Cerebellar cortex (tissue), 1 donor: Measurements from ENCODE around the gene ITGB5.

Experiments
- DNase-seq: peaks from one replicate; pipeline ENCODE4 v3.0.0-alpha.2; 2015; ENCODE audit warnings: low spot score

The ITGB5 gene

DNA sequence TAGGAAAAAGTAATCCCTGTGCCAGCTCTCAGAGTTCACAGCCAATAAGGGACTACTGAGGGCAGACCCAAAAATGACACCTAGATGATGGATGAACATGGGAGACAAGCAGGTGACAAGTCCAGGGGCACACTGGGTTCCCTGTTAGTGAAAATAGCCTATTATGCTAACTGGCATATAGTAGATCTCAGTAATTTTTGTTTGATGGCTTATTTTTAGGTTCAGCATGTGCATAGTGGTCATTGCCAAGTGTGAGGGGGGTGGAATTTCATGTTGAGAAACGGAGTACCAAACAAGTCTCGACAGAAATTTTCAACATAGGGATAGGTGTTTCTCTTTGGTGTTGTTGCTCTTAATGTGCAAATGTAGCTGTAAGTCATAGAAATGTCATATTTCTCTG lies 6.4 kb upstream of the ITGB5 start:
- no peak for DNase-seq

DNA sequence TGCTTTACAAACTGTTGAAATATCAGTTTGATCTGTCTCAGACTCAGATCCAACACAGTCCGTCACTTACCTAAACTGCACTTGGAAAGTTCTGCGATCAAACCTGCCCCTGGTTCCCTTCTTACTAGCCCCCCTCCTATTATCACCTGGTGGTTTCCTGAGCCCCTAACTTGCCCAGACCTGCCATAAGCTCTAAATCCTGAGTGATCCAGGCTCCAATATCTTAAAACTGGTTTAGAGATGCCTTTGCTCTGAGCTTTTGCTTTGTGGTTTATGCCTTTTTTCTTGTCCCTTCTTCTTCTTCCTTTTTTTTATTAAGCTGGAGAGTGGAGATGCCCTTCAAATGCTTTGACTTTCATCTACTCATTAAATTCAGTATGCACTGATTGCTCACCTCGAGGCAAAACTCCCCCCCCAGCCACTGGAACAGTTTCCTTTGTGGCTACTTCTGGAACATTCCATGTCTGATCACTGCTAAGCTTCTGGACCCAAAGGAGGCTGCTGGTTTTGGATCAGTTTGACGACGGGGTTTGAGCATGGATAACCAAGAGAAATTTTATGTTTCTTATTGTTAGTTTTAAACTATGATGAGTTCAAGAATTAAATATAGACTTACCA lies 3.5 kb upstream of the ITGB5 start:
- no peak for DNase-seq

DNA sequence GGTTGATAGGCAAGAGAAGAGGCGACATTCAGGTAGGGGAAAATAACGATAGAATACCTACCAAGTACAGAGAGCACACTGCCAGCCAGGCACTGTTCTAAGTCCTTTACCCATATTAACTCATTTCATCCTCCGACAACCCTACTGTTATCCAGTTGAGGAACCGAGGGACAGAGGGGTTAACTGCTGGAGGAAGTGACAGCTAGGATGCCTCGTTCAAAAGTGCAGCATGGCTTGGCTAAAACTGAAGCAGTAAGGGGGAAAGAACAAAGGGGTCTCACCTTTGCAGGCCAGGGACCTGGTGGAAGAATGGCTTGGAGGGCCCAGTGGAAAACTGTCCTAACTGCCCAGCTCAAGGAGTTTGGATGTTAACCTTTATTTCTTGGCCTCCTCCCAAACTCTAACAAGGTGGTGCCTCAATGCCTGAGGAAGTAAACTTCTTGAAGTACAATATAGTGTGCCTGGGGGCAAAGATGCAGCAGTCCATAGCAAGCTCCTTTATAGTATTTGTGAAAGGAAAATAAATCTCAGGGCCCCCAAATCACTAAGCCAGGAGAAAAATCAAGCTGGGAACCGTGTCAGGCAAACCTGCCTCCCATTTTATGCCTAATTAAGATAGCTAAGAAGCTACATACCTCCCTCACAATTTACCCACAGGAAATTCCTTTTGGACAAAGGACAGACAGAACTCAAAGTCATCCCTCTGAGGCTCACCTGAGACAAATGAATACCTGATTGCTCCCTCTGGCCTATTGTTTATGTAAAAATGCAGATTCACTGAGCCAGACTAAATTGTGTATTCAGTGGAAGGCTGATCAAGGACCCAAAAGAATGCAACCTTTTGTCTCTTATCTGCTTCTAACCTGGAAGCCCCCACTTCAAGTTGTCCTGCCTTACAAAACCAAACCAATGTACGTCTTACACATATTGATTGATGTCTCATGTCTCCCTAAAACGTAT lies 1.6 kb upstream of the ITGB5 start:
- no peak for DNase-seq

DNA sequence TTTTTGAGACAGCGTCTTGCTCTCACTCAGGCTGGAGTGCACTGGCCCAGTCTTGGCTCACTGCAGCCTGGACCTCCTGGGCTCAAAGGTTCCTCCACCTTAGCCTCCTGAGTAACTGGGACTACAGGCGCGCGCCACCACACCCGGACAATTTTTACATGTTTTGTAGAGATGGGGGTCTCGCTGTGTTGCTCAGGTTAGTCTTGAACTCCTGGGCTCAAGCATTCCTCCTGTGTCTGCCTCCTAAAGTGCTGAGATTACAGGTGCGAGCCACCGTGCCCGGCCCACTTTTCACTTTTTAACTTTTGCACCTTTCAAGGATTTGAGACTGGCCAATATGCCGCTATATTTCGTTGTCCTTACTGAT lies 750 bp upstream of the ITGB5 start:
- no peak for DNase-seq

DNA sequence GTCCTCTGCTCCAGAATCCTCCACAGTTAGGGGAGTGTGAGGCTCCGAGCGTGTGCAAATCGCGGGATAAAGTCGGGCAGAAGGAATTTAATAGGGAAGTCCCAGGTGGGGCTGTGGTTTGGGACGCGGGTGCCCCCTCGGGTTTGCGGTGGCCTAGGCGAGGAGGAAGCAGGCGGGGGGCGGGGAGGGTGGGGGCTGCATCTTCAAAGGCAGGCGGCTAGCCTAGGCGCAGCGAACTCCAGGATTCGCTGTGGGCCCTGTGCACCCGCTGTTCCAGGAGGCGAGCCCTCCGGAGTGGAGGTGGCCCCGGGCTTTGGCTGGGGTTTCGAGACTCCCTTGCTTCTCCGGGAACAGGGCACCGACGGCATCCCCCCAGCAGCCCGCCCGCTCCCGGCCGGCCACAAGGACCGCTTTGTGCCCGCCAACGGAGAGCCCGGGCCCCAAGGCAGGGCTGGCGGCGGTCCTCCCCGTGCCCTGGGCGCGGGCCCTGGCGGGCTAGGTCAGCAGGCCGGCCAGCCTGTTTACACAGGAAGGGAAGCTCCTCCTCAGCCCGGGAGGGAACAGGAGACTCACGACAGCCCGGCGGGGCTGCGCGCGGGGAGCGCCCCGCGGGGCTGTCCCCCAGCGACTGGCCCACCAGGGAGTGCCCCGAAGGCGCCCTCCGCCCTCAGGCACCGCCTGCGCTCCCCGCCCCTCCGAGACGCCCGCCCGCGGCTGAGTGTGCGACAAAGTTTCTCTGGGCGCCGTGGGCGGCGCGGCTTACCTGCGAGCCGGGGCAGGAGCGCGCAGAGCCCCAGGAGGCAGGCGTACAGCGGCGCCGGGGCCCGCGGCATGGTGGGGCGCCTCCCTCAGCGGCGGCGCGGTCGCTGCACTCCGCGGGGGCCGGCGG lies 753 bp downstream of the ITGB5 start:
- no peak for DNase-seq

DNA sequence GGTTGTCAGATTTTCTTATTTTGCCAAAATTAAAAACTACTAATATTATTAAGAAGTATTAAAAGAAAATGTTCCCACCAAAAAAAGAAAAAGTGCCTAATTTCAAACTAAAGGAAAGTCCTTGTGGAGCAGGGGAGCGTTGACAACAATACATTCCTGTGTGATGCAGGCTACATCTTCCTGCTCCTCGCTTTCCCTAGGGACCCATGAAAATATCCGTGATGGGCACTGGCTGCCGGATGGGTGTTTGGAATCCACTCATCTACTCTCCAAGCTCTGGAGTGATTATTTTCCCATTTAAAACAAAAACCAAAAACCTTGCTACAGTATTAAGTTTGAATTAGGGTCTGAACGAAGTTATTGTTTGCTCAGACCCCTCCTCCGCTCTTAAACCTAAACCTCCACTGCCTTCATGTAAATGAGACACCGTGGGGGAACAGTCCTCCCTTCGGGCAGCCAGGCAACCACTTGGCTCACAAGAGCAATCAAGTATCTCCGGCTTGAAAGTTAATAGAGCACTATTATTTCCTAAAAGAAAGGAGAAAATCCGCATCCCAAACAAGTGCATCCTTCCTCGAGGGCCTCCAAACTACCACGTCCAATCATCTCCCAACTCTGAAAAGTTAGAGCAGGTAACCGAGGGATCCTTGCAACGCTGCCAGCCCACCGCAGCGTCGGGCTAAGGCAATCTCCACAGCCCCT lies 1.5 kb downstream of the ITGB5 start:
- no peak for DNase-seq

DNA sequence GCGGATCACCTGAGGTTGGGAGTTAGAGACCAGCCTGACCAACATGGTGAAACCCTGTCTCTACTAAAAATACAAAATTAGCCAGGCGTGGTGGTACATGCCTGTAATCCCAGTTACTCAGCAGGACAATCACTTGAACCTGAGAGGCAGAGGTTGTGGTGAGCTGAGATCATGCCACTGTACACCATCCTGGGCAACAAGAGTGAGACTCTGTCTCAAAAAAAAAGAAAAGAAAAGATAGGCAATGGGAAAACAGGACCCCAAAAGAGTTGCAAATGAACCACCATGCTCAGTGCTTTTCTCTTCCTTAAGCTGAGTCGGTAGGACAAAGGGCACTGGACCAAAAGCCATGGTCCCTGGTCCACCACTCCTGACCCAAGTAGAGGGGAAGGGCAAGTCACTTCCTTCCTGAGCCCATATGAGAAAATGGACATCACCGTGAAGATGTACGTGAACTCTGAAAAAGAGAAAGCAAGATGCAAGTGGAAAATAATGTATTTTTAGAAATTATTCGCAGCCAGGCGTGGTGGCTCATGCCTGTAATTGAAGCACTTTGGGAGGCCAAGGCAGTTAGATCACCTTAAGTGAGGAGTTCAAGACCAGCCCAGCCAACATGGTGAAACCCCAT lies 2.6 kb downstream of the ITGB5 start:
- no peak for DNase-seq

DNA sequence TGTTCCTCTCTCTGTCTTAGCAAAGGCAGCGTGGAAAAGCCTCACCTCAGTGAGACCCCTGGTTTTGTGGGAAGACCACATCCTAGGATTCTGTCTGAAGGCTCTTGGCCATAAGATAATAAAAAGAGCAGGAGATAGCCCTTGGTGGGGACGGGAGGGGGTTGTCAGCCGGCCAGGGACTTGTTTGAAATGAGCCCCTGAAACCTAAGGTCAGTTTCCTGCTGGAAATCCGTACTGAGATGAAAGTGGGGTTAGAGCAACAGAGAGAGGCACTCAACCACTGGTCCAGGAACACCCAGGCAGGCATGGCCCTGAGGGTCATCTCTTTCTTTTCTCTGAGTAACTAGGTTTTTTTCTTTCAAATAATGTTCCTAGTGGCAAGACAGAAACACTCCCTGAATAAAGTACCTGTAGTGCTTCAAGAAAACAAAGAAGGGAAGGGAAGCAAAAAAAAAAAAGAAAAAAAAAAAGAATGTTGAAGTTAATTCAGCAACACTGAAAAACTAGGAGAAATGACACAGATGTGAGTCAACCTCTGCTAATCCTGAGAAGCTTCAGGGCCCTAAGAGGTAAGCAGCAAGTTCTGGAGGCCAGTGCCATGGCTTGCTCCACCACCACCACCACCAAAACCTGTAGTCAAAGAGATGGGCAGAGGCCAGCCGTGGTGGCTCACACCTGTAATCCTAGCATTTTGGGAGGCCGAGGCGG lies 3.2 kb downstream of the ITGB5 start:
- DNase-seq = no peak

- no peak for DNase-seq
These were observed 4.1 kb downstream of the ITGB5 start for GRCh38 chr3:124882816-124883747.

DNA sequence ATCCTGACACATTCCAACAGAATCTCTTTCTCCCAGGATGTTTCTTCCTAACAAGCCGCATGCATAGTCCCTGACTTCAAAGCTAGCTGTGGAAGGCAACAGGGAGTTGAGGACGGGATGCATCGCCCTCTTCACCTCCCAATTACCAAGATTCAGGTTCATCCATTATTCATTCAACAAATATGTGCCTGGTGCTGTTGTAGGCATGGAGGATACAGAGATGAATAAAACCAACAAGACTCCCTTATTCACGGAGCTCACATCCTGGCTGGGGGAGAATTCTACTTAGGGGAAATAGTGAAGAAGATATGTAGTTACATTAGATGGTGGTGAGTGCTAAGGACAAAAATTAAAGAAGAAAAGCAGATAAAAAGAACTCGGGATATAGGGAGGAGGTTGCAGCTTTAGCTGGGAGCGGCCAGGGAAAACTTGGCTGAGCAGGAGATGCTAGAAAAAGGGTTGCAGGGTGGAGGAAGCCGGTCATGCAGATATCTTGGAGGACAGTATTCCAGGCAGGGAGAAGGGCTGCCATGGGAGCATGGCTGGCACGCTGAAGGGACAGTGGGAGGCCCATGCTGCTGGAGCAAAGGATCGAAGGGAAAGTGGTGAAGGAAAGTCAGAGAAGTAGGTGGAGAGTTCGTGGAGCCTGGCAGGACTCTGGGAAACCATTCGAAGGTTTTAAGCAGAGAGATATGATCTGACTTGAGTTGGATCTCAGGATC lies 5.0 kb downstream of the ITGB5 start:
- DNase-seq = no peak

DNA sequence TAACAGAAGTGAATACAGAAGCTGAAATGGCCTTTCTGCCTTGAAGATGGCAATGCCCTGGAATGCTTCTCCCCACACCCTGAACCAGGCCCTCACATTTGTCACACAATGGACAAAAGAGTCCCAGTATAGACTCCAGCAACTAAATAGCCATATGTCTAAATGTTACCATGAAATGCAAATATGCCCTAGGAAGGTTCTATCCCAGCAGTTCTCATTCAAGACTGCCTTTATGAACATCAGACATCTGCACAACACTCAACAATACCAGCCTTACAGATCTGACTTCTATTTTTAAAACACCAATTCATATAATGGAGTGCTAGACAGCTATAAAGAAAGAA lies 7.9 kb downstream of the ITGB5 start:
- DNase-seq = no peak

GRCh38 chr3:124878561-124879336 lies 8.4 kb downstream of the ITGB5 start:
- DNase-seq = no peak

- DNase-seq = no peak
These were observed 9.5 kb downstream of the ITGB5 start for GRCh38 chr3:124877674-124878073.

DNA sequence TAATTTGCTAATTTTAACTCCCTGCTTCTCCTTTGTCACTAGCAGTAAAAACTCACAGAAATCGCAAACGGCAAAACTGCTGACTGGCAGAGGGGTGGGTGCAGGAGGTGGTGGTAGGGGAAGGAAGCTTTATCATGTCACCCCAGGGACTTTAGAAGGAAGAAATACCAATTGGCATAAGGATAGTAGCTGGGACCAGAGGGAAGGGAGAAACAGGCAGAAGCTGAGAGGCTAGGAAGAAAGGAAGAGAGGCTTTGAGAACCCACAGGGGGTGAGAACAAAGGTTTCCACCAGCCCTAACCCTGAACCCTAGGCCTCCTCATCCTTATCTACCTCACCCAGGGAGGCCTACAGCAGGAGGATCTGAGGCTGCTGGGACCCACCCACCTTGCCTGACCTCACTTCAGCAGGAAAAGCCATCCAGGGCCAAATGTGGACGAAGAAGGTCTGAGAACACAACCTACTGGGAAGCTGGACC lies 10.7 kb downstream of the ITGB5 start:
- DNase-seq = no peak

DNA sequence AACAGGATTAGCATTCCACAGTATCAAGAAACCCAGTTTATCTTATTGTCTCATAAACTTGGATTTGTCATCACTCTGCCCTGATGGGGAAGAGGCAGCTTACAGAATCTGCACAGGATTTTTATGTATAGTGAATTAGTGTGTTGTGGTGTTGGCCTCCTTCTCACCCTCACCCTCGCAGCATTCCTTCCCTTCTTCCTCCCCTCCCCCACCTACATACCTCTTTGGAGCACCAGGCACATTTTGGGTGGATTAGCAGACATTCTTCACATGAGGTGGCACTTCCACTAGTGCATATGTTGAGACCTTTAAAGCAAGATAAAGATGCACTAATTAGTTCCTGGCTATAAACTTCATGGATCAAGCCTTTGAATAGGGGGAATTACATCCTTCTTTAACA lies 13.9 kb downstream of the ITGB5 start:
- no peak for DNase-seq

GRCh38 chr3:124867511-124867910 lies 19.7 kb downstream of the ITGB5 start:
- DNase-seq = no peak

GRCh38 chr3:124862006-124862405 lies 25.2 kb downstream of the ITGB5 start:
- no peak for DNase-seq

DNA sequence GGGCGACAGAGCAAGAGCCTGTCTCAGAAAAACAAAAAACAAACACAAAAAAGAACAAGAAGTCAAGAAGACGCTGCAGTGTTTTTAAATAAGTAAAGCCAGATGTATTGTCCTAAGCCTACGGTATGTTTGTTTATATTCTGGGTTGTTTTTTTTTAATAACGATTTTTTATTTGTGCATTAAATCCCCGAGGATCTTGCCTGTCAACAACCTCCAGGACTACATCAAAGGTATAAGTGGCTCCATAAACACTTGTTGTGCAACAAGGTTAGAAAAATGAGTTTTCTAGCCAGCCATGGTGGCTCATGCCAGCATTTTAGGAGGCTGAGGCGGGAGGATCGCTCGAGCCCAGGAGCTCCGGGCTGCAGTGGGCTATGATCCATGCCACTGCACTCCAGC lies 26.1 kb downstream of the ITGB5 start:
- no peak for DNase-seq
